ENCODE data around the gene FLAD1. TPM values are rescaled to one million over a fixed set of nuclear protein-coding genes. Genes with fewer than 3 reads are reported as not detected.

FLAD1 gene
- total and polyA plus RNA-seq, 2 experiments from 2014 or later: 74.5 to 75.0 TPM

- DNase-seq (ENCODE audit: low spot score) (no peak), ATAC-seq (no peak)
- Histone ChIP-seq H3K4me3 (no peak overlapping the region), H3K79me2 (replicated peaks; ENCODE audit: insufficient read depth) (no peaks in the 10 kb centered on the region), H3K27me3 (ENCODE audit: insufficient read depth) (no peaks in the 10 kb centered on the region), H3F3A (replicated peaks; ENCODE audit: low read depth) (no peaks in the 10 kb centered on the region), H3K4me1 (ENCODE audit: insufficient read depth) (no peaks in the 10 kb centered on the region), H3K4me2 (no peak overlapping the region), H3K36me3 (ENCODE audit: insufficient read depth) (no peaks in the 10 kb centered on the region), H3K9me2 (ENCODE audit: insufficient read depth) (no peaks in the 10 kb centered on the region), H3K27ac (ENCODE audit: low read depth) (no peak overlapping the region), H2AFZ (no peak overlapping the region), H4K20me1 (replicated peaks; ENCODE audit: insufficient read depth) (no peaks in the 10 kb centered on the region)
- Mint-ChIP-seq H3K27me3 (ENCODE audit: insufficient read depth, low read depth, poor library complexity) (peaks cover 11% of the 10 kb centered on the region), H3K4me1 (no peaks in the 10 kb centered on the region; the same call in 2 of the 3 replicates), H3K27ac (no peak overlapping the region), H3K4me3 (no peak overlapping the region), H3K36me3 (ENCODE audit: low read depth) (no peaks in the 10 kb centered on the region), H3K9me3 (no peaks in the 10 kb centered on the region)
- TF ChIP-seq ZNF462 (CRISPR knock-in tag; IDR thresholded peaks at IDR 0.05) (no peak), JUNB (IDR thresholded peaks at IDR 0.05; ENCODE audit: unreplicated experiment) (no peak), POLR2AphosphoS5 (IDR thresholded peaks at IDR 0.05; ENCODE audit: low read depth) (no peak), CTCF (conservative IDR thresholded peaks at IDR 0.05; ENCODE audit: low read depth in 2 of 2) (no peak), EZH2 (IDR thresholded peaks at IDR 0.05; ENCODE audit: low read depth, unreplicated experiment) (no peak), EZH2phosphoT487 (IDR thresholded peaks at IDR 0.05; ENCODE audit: unreplicated experiment) (no peak), NANOG (IDR thresholded peaks at IDR 0.05; ENCODE audit: borderline replicate concordance) (no peak), STAT1 (IDR thresholded peaks at IDR 0.05; ENCODE audit: unreplicated experiment) (no peak), ZNF331 (CRISPR knock-in tag; IDR thresholded peaks at IDR 0.05; ENCODE audit: low read depth) (no peak), ETS1 (IDR thresholded peaks at IDR 0.05) (no peak), REST (IDR thresholded peaks at IDR 0.05; ENCODE audit: unreplicated experiment) (no peak), CREB1 (CRISPR knock-in tag; IDR thresholded peaks at IDR 0.05; ENCODE audit: low read depth) (no peak), ZNF114 (CRISPR knock-in tag; IDR thresholded peaks at IDR 0.05) (no peak)
Measured at GRCh38 chr1:155035936-155036335, 52.8 kb downstream of the FLAD1 start.

Measured in GM23338 (cell line).